ENCODE measurements around the gene IRF2BP1.
A peak's percentile ranks its signal among the peaks of the same experiment; 100 is the strongest.

Gene IRF2BP1

GRCh38 chr19:45882652-45883585 is 3.0 kb downstream of the IRF2BP1 start:
- H3K27ac ChIP-seq: peak overlapping the region; percentile 100
- no peak for TF ChIP-seq ZFX (IDR thresholded peaks at IDR 0.05; ENCODE audit: borderline replicate concordance)
- TF ChIP-seq CTCF (IDR thresholded peaks at IDR 0.05): peak; percentile 97

- H3K27ac ChIP-seq: peak overlapping the region; percentile 100
- no peak for TF ChIP-seq CTCF (IDR thresholded peaks at IDR 0.05)
- no peak for TF ChIP-seq ZFX (IDR thresholded peaks at IDR 0.05; ENCODE audit: borderline replicate concordance)
Observed at GRCh38 chr19:45881909-45882528, 3.9 kb downstream of the IRF2BP1 start.

- H3K27ac ChIP-seq: peak overlapping the region; percentile 100
- TF ChIP-seq ZFX (IDR thresholded peaks at IDR 0.05; ENCODE audit: borderline replicate concordance): no peak
- no peak for TF ChIP-seq CTCF (IDR thresholded peaks at IDR 0.05)
Observed at GRCh38 chr19:45881082-45881908, 4.6 kb downstream of the IRF2BP1 start.

GRCh38 chr19:45879971-45880370 is 6.0 kb downstream of the IRF2BP1 start:
- no peak for TF ChIP-seq CTCF (IDR thresholded peaks at IDR 0.05)
- TF ChIP-seq ZFX (IDR thresholded peaks at IDR 0.05; ENCODE audit: borderline replicate concordance): no peak
- peak overlapping the region; percentile 87 for H3K27ac ChIP-seq

GRCh38 chr19:45879055-45879454 is 6.9 kb downstream of the IRF2BP1 start:
- H3K27ac ChIP-seq: peak overlapping the region; percentile 87
- no peak for TF ChIP-seq CTCF (IDR thresholded peaks at IDR 0.05)
- no peak for TF ChIP-seq ZFX (IDR thresholded peaks at IDR 0.05; ENCODE audit: borderline replicate concordance)

- no peak for TF ChIP-seq ZFX (IDR thresholded peaks at IDR 0.05; ENCODE audit: borderline replicate concordance)
- H3K27ac ChIP-seq: peak overlapping the region; percentile 87
Observed at GRCh38 chr19:45878043-45878794, 7.7 kb downstream of the IRF2BP1 start.
